ENCODE data around the gene OLFM1. TPM values are rescaled to one million over a fixed set of nuclear protein-coding genes. Genes with fewer than 3 reads are reported as not detected.

The OLFM1 gene
- total and polyA plus RNA-seq, 2 of the 4 experiments (the other 2 are of a cell fraction): 0.36 to 0.38 TPM

- Histone ChIP-seq H2BK15ac (ENCODE audit: low read depth, low read length) (no peak overlapping the region), H3K4ac (ENCODE audit: low read depth, low read length) (no peak overlapping the region), H3K9me1 (ENCODE audit: insufficient read depth, low read length) (no peaks in the 10 kb centered on the region), H2BK120ac (ENCODE audit: low read depth, low read length) (no peak overlapping the region), H3K56ac (ENCODE audit: extremely low read depth, insufficient read depth, low read length) (no peak overlapping the region), H3K27ac (ENCODE audit: insufficient read depth, low read length) (no peak overlapping the region), H2BK5ac (ENCODE audit: low read depth, low read length, poor library complexity, severe bottlenecking) (no peak overlapping the region), H3K4me3 (ENCODE audit: insufficient read depth, low read depth, low read length) (no peak overlapping the region), H3K4me1 (ENCODE audit: control insufficient read depth, insufficient read depth, low read length) (no peaks in the 10 kb centered on the region), H4K91ac (ENCODE audit: insufficient read depth, low read depth, low read length) (no peak overlapping the region), H2BK20ac (ENCODE audit: low read depth, low read length) (no peak overlapping the region), H3K23ac (ENCODE audit: low read depth, low read length) (no peak overlapping the region), H3K4me2 (ENCODE audit: low read depth, low read length) (no peak overlapping the region), H4K20me1 (ENCODE audit: insufficient read depth, low read length) (no peaks in the 10 kb centered on the region), H3K79me1 (ENCODE audit: low read depth in 1 of 2, low read length in 2 of 2) (no peaks in the 10 kb centered on the region), H3K14ac (replicated peaks; ENCODE audit: low read depth, low read length) (no peak overlapping the region), H2AK9ac (replicated peaks; ENCODE audit: low read depth, low read length, poor library complexity) (no peak overlapping the region), H3K9me3 (ENCODE audit: control insufficient read depth, insufficient read depth, low read length) (peaks cover 29% of the 10 kb centered on the region), H4K5ac (ENCODE audit: low read depth, low read length) (no peak overlapping the region), H2AFZ (replicated peaks; ENCODE audit: low read length, poor library complexity) (no peak overlapping the region), H3K9ac (ENCODE audit: low read depth, low read length) (no peak overlapping the region), H3K36me3 (ENCODE audit: control insufficient read depth, insufficient read depth, low read length) (no peaks in the 10 kb centered on the region), H3K18ac (ENCODE audit: low read depth, low read length) (no peak overlapping the region), H2AK5ac (ENCODE audit: low read depth, low read length) (no peak overlapping the region), H4K8ac (ENCODE audit: low read depth in 2 of 2, low read length in 2 of 2) (no peak overlapping the region), H3K27me3 (ENCODE audit: control insufficient read depth, insufficient read depth, low read length) (no peaks in the 10 kb centered on the region)
- no TSS peak for BruUV-seq (replicated peaks)
- in situ Hi-C loops (cut with MboI; ENCODE audit: low sequenced_read_pairs): no loop called here
- CTCF ChIA-PET: no interaction called here
- ATAC-seq (ENCODE audit: low read depth): no peak
- WGBS, 2 experiments (ENCODE audit: extremely low coverage in 2 of 2, insufficient read length in 1 of 2): 20% methylated on average over 6 of the region's 20 CpGs; no CpG with 5 or more reads in 1 of the 2 experiments
- TF ChIP-seq NFE2L2 (IDR thresholded peaks at IDR 0.05; ENCODE audit: low read depth, low read length) (no peak), MAFK (IDR thresholded peaks at IDR 0.05; ENCODE audit: low read depth, low read length) (no peak), SMC3 (IDR thresholded peaks at IDR 0.05; ENCODE audit: low read depth, low read length) (no peak)
- intact Hi-C loops (cut with micrococcal nuclease): no loop called here
- DNase-seq: peak; percentile 7
- dilution Hi-C loops (cut with HindIII; ENCODE audit: low sequenced_read_pairs, unreplicated experiment): no loop called here
- POLR2A ChIA-PET (ENCODE audit: unreplicated experiment): no interaction called here
Measured at GRCh38 chr9:135156525-135157510, 69.3 kb downstream of the OLFM1 start.

Data from IMR-90 (cell line).